Measurements from ENCODE around the gene GLG1. TPM values are rescaled to one million over a fixed set of nuclear protein-coding genes. Genes with fewer than 3 reads are reported as not detected.

GLG1 gene
- total RNA-seq, 1 experiment from 2014 or later, result 237 TPM

- TF ChIP-seq, protein P1, sequence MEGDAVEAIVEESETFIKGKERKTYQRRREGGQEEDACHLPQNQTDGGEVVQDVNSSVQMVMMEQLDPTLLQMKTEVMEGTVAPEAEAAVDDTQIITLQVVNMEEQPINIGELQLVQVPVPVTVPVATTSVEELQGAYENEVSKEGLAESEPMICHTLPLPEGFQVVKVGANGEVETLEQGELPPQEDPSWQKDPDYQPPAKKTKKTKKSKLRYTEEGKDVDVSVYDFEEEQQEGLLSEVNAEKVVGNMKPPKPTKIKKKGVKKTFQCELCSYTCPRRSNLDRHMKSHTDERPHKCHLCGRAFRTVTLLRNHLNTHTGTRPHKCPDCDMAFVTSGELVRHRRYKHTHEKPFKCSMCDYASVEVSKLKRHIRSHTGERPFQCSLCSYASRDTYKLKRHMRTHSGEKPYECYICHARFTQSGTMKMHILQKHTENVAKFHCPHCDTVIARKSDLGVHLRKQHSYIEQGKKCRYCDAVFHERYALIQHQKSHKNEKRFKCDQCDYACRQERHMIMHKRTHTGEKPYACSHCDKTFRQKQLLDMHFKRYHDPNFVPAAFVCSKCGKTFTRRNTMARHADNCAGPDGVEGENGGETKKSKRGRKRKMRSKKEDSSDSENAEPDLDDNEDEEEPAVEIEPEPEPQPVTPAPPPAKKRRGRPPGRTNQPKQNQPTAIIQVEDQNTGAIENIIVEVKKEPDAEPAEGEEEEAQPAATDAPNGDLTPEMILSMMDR (IDR thresholded peaks at IDR 0.05 in 2 of 3, conservative IDR thresholded peaks at IDR 0.05 in 1 of 3; ENCODE audit: borderline replicate concordance in 1 of 3, insufficient read depth in 1 of 3, low read depth in 2 of 3, low read length in 2 of 3), result no peak
Measured at GRCh38 chr16:74635303-74635702, 28.4 kb upstream of the GLG1 start (continued).

DNA sequence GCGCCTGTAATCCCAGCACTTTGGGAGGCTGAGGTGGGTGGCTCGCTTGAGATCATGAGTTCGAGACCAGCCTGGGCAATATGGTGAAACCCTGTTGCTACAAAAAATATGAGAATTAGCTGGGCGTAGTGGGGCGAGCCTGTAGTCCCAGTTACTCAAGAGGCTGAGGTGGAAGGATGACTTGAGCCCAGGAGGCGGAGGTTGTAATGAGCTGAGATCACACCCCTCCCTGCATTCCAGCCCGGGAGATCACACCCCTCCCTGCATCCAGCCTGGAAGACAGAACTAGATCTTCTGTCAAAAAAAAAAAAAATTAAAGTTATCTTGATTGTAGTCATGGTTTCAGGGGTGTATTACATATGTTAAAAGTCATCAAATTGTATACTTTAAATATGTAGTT is 26.8 kb upstream of the GLG1 start:
- Histone ChIP-seq H3K27me3 (ENCODE audit: insufficient read depth, low read length) (no peaks in the 10 kb centered on the region), H3K4me2 (ENCODE audit: low read length) (no peak overlapping the region), H2AFZ (ENCODE audit: low read depth, low read length, poor library complexity, severe bottlenecking) (no peak overlapping the region), H3K9me3 (ENCODE audit: control insufficient read depth in 1 of 2, insufficient read depth in 1 of 2, low read depth in 1 of 2, low read length in 2 of 2) (no peaks in the 10 kb centered on the region), H3K27ac (ENCODE audit: low read depth, low read length) (no peak overlapping the region), H4K20me1 (ENCODE audit: insufficient read depth) (no peaks in the 10 kb centered on the region), H3K4me1 (ENCODE audit: control insufficient read depth in 1 of 2, insufficient read depth in 2 of 2, low read length in 2 of 2) (no peaks in the 10 kb centered on the region), H3K9me2 (ENCODE audit: insufficient read depth) (no peaks in the 10 kb centered on the region), H3K4me3 (replicated peaks in 1 of 2; ENCODE audit: low read depth in 1 of 2, low read length in 2 of 2) (no peak overlapping the region), H3K79me2 (ENCODE audit: insufficient read depth, low read length) (peaks cover 82% of the 10 kb centered on the region), H3K9ac (ENCODE audit: low read length) (no peak overlapping the region), H3K36me3 (ENCODE audit: control insufficient read depth in 1 of 2, insufficient read depth in 2 of 2, low read length in 2 of 2) (peaks cover 64 to 76% of the 10 kb centered on the region in 2 experiments)
- intact Hi-C loops (cut with micrococcal nuclease), result no loop called here
- RAD21 ChIA-PET (ENCODE audit: low non-redundant PET in 1 of 2, low total read pairs in 2 of 2, uncharacterized antibody in 2 of 2, unreplicated experiment in 2 of 2), result no interaction called here
- DNase-seq (ENCODE audit: low read depth, low spot score), result no peak
- CTCF ChIA-PET, result no interaction called here
- TF ChIP-seq ZNF274 (IDR thresholded peaks at IDR 0.05; ENCODE audit: low read depth, low read length) (no peak), YY1 (IDR thresholded peaks at IDR 0.05; ENCODE audit: extremely low read depth, insufficient replicate concordance, low read depth, low read length) (no peak), CBX3 (IDR thresholded peaks at IDR 0.05; ENCODE audit: low read depth) (no peak), EZH2phosphoT487 (IDR thresholded peaks at IDR 0.05; ENCODE audit: borderline replicate concordance) (no peak), RAD21 (IDR thresholded peaks at IDR 0.05; ENCODE audit: low read depth) (no peak), ATF3 (IDR thresholded peaks at IDR 0.05) (no peak), SP1 (IDR thresholded peaks at IDR 0.05; ENCODE audit: low read depth) (no peak)
- TF ChIP-seq, protein P2, sequence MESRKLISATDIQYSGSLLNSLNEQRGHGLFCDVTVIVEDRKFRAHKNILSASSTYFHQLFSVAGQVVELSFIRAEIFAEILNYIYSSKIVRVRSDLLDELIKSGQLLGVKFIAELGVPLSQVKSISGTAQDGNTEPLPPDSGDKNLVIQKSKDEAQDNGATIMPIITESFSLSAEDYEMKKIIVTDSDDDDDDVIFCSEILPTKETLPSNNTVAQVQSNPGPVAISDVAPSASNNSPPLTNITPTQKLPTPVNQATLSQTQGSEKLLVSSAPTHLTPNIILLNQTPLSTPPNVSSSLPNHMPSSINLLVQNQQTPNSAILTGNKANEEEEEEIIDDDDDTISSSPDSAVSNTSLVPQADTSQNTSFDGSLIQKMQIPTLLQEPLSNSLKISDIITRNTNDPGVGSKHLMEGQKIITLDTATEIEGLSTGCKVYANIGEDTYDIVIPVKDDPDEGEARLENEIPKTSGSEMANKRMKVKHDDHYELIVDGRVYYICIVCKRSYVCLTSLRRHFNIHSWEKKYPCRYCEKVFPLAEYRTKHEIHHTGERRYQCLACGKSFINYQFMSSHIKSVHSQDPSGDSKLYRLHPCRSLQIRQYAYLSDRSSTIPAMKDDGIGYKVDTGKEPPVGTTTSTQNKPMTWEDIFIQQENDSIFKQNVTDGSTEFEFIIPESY (IDR thresholded peaks at IDR 0.05; ENCODE audit: extremely low read depth, insufficient replicate concordance, low read length), result no peak
- POLR2A ChIA-PET, result no interaction called here
- ATAC-seq, result no peak
- no TSS peak for BruUV-seq (replicated peaks)
